Spleen (tissue), 7 donors: Measurements from ENCODE around the gene PLEKHA1.

ENCODE experiments used
- CTCF ChIP-seq, 11 experiments: fragments of 200-600 bp in 7 of 11; fragments of 450-650 bp in 4 of 11; sonication (generic) in 4 of 11; IDR thresholded peaks in 8 of 11; conservative IDR thresholded peaks in 3 of 11; 1 replicate in 7 of 11; 2 replicates in 4 of 11; pipeline versions ENCODE4 v1.4.0 to v1.8.0; 2016 to 2021; ENCODE audit warnings: antibody characterized with exemption in 11 of 11, inconsistent platforms in 4 of 11, mild to moderate bottlenecking in 1 of 11
- POLR2A ChIP-seq, 3 donors: fragments of 450-650 bp; IDR thresholded peaks; one replicate each; pipeline ENCODE4 v1.5.1; 2017; ENCODE audit warnings: antibody characterized with exemption in 3 of 3, mild to moderate bottlenecking in 1 of 3
- POLR2AphosphoS5 ChIP-seq, 3 donors: sonication (generic); formaldehyde crosslinking; IDR thresholded peaks; one replicate each; pipeline ENCODE4 v1.5.1; 2017; ENCODE audit warnings: antibody characterized with exemption in 3 of 3
- donor health status: DM: no; HTN: no; CAD: no; lungs with moderate emphysema.
- donor health status: DM: no; HTN: no; CAD: no.
- donor health status: DM: no; HTN: no; CAD: no.

GRCh38 chr10:122446668-122447423 is 72.3 kb downstream of the PLEKHA1 start:
- no peak for TF ChIP-seq CTCF (IDR thresholded peaks at IDR 0.05 in 8 of 11, conservative IDR thresholded peaks at IDR 0.05 in 3 of 11)
- TF ChIP-seq POLR2AphosphoS5 (IDR thresholded peaks at IDR 0.05): no peak
- TF ChIP-seq POLR2A (IDR thresholded peaks at IDR 0.05): no peak
